Adrenal gland (tissue), 5 donors: ENCODE data around the gene IL18RAP.

Source experiments
- CTCF ChIP-seq, 6 experiments: fragments of 450-650 bp in 4 of 6; fragments of 200-600 bp in 2 of 6; sonication (generic) in 1 of 6; IDR thresholded peaks; 1 replicate in 5 of 6; 2 replicates in 1 of 6; pipeline versions ENCODE4 v1.5.1 to v1.8.0; 2016 to 2021; ENCODE audit warnings: antibody characterized with exemption in 6 of 6, mild to moderate bottlenecking in 2 of 6, moderate library complexity in 1 of 6
- POLR2A ChIP-seq, 2 donors: fragments of 450-650 bp; IDR thresholded peaks; one replicate each; pipeline ENCODE4 v1.6.1; 2017; ENCODE audit warnings: antibody characterized with exemption in 2 of 2, mild to moderate bottlenecking in 2 of 2, moderate library complexity in 1 of 2
- donor health status: DM: no; HTN: no; CAD: no.

- TF ChIP-seq POLR2A (IDR thresholded peaks at IDR 0.05) (no peak), CTCF (IDR thresholded peaks at IDR 0.05) (no peak)
Observed at GRCh38 chr2:102433973-102434654, 11.2 kb downstream of the IL18RAP start.
